Measurements from ENCODE around the gene KRTAP10-11. TPM values are rescaled to one million over a fixed set of nuclear protein-coding genes. Genes with fewer than 3 reads are reported as not detected.

Gene KRTAP10-11
- polyA plus RNA-seq, 1 of the 3 experiments (the other 2 are of a cell fraction) = not detected

GRCh38 chr21:44628707-44629391, 17.4 kb upstream of the KRTAP10-11 start:
- Histone ChIP-seq H3K4me2 (no peak overlapping the region), H3K4me3 (ENCODE audit: low read depth in 2 of 2, low read length in 1 of 2) (no peak overlapping the region), H3K9me3 (peaks cover 11% of the 10 kb centered on the region; the same call in 1 of the 2 replicates), H3K27ac (ENCODE audit: low read depth in 2 of 2, low read length in 1 of 2) (no peak overlapping the region), H3K4me1 (ENCODE audit: control insufficient read depth in 1 of 2, insufficient read depth in 2 of 2, low read depth in 1 of 2, low read length in 1 of 2) (no peaks in the 10 kb centered on the region; a peak in 1 of 4 replicates), H3K79me2 (ENCODE audit: insufficient read depth) (no peaks in the 10 kb centered on the region), H3K36me3 (replicated peaks in 1 of 2; ENCODE audit: control insufficient read depth in 1 of 2, insufficient read depth in 2 of 2, low read length in 1 of 2) (no peaks in the 10 kb centered on the region), H3F3A (replicated peaks; ENCODE audit: insufficient read depth) (no peaks in the 10 kb centered on the region), H2AFZ (ENCODE audit: low read depth) (no peak overlapping the region), H3K9ac (no peak overlapping the region), H3K27me3 (ENCODE audit: insufficient read depth) (peaks cover 11% of the 10 kb centered on the region; the same call in 1 of the 2 replicates), H4K20me1 (ENCODE audit: insufficient read depth) (no peaks in the 10 kb centered on the region), H3K9me2 (no peaks in the 10 kb centered on the region)
- ChIA-PET CTCF (interaction anchor here (4.4 kb wide), 1 partner anchor 165 kb away, joined by 15 read pairs; no protein-coding TSS in a partner anchor), POLR2A (no interaction called here)
- DNase-seq = no peak
- TF ChIP-seq GABPA (IDR thresholded peaks at IDR 0.05; ENCODE audit: low read depth) (no peak), FOSL2 (IDR thresholded peaks at IDR 0.05; ENCODE audit: borderline replicate concordance, low read depth) (no peak), EZH2phosphoT487 (IDR thresholded peaks at IDR 0.05; ENCODE audit: borderline replicate concordance, low read depth) (no peak)
- 13% methylated on average over 9 of the region's 18 CpGs for WGBS (ENCODE audit: low lambda C conversion rate)

- H3K79me2 ChIP-seq (ENCODE audit: insufficient read depth) = no peaks in the 10 kb centered on the region
- ChIA-PET POLR2A (no interaction called here), CTCF (no interaction called here)
- H3K4me3 ChIP-seq (ENCODE audit: low read depth in 2 of 2, low read length in 1 of 2) = no peak overlapping the region
- no peak for TF ChIP-seq TCF12 (IDR thresholded peaks at IDR 0.05)
- TF ChIP-seq, protein P1, sequence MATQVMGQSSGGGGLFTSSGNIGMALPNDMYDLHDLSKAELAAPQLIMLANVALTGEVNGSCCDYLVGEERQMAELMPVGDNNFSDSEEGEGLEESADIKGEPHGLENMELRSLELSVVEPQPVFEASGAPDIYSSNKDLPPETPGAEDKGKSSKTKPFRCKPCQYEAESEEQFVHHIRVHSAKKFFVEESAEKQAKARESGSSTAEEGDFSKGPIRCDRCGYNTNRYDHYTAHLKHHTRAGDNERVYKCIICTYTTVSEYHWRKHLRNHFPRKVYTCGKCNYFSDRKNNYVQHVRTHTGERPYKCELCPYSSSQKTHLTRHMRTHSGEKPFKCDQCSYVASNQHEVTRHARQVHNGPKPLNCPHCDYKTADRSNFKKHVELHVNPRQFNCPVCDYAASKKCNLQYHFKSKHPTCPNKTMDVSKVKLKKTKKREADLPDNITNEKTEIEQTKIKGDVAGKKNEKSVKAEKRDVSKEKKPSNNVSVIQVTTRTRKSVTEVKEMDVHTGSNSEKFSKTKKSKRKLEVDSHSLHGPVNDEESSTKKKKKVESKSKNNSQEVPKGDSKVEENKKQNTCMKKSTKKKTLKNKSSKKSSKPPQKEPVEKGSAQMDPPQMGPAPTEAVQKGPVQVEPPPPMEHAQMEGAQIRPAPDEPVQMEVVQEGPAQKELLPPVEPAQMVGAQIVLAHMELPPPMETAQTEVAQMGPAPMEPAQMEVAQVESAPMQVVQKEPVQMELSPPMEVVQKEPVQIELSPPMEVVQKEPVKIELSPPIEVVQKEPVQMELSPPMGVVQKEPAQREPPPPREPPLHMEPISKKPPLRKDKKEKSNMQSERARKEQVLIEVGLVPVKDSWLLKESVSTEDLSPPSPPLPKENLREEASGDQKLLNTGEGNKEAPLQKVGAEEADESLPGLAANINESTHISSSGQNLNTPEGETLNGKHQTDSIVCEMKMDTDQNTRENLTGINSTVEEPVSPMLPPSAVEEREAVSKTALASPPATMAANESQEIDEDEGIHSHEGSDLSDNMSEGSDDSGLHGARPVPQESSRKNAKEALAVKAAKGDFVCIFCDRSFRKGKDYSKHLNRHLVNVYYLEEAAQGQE (IDR thresholded peaks at IDR 0.05; ENCODE audit: low read depth, low read length) = no peak
- no peak for TF ChIP-seq EP300 (IDR thresholded peaks at IDR 0.05; ENCODE audit: borderline replicate concordance in 1 of 2, low read depth in 1 of 2, low read length in 1 of 2)
- no peak for TF ChIP-seq JUND (IDR thresholded peaks at IDR 0.05)
- TF ChIP-seq NFIC (IDR thresholded peaks at IDR 0.05; ENCODE audit: borderline replicate concordance) = no peak
- no peak for TF ChIP-seq SIN3A (IDR thresholded peaks at IDR 0.05; ENCODE audit: borderline replicate concordance, low read depth, low read length)
- no peak for TF ChIP-seq RFX5 (IDR thresholded peaks at IDR 0.05; ENCODE audit: low read length)
- TF ChIP-seq, protein P2, sequence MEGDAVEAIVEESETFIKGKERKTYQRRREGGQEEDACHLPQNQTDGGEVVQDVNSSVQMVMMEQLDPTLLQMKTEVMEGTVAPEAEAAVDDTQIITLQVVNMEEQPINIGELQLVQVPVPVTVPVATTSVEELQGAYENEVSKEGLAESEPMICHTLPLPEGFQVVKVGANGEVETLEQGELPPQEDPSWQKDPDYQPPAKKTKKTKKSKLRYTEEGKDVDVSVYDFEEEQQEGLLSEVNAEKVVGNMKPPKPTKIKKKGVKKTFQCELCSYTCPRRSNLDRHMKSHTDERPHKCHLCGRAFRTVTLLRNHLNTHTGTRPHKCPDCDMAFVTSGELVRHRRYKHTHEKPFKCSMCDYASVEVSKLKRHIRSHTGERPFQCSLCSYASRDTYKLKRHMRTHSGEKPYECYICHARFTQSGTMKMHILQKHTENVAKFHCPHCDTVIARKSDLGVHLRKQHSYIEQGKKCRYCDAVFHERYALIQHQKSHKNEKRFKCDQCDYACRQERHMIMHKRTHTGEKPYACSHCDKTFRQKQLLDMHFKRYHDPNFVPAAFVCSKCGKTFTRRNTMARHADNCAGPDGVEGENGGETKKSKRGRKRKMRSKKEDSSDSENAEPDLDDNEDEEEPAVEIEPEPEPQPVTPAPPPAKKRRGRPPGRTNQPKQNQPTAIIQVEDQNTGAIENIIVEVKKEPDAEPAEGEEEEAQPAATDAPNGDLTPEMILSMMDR (IDR thresholded peaks at IDR 0.05) = no peak
- no peak for TF ChIP-seq NRF1 (IDR thresholded peaks at IDR 0.05; ENCODE audit: low read depth, low read length)
- no peak for TF ChIP-seq ELF1 (IDR thresholded peaks at IDR 0.05)
- TF ChIP-seq TAF1 (IDR thresholded peaks at IDR 0.05; ENCODE audit: borderline replicate concordance, low read depth, low read length) = no peak
- TF ChIP-seq RXRA (IDR thresholded peaks at IDR 0.05; ENCODE audit: borderline replicate concordance, low read depth) = no peak
- TF ChIP-seq MEF2A (IDR thresholded peaks at IDR 0.05; ENCODE audit: borderline replicate concordance, low read depth) = no peak
- TF ChIP-seq RCOR1 (IDR thresholded peaks at IDR 0.05; ENCODE audit: low read length) = no peak
- H3K9me3 ChIP-seq = 0 out of 2 replicates have a peak, but pooled peaks cover 6% of the 10 kb centered on the region
- H3K27ac ChIP-seq (ENCODE audit: low read depth in 2 of 2, low read length in 1 of 2) = no peak overlapping the region
- no peaks in the 10 kb centered on the region; a peak in 1 of 4 replicates for H3K4me1 ChIP-seq (ENCODE audit: control insufficient read depth in 1 of 2, insufficient read depth in 2 of 2, low read depth in 1 of 2, low read length in 1 of 2)
- H3K9ac ChIP-seq = no peak overlapping the region
- H3F3A ChIP-seq (replicated peaks; ENCODE audit: insufficient read depth) = no peaks in the 10 kb centered on the region
- peaks cover 11% of the 10 kb centered on the region; the same call in 1 of the 2 replicates for H3K27me3 ChIP-seq (ENCODE audit: insufficient read depth)
- WGBS (ENCODE audit: low lambda C conversion rate) = 86% methylated on average over 2 of the region's 2 CpGs
- DNase-seq = no peak
- H3K36me3 ChIP-seq (replicated peaks in 1 of 2; ENCODE audit: control insufficient read depth in 1 of 2, insufficient read depth in 2 of 2, low read length in 1 of 2) = no peaks in the 10 kb centered on the region
- no peak overlapping the region for H3K4me2 ChIP-seq
- no peaks in the 10 kb centered on the region for H3K9me2 ChIP-seq
- H2AFZ ChIP-seq (ENCODE audit: low read depth) = no peak overlapping the region
- H4K20me1 ChIP-seq (ENCODE audit: insufficient read depth) = no peaks in the 10 kb centered on the region
Observed at GRCh38 chr21:44630440-44630839, 15.8 kb upstream of the KRTAP10-11 start.

All from SK-N-SH (cell line).